ENCODE results near the gene LMBRD2. TPM values are rescaled to one million over a fixed set of nuclear protein-coding genes. Genes with fewer than 3 reads are reported as not detected.
A peak's percentile ranks its signal among the peaks of the same experiment; 100 is the strongest.

LMBRD2 gene
- total and polyA plus RNA-seq, 9 of the 15 experiments (the other 6 are each of a cell fraction or from before 2014, with no cell fraction given): 2.1 to 24.2 (median 10.6) TPM

DNA sequence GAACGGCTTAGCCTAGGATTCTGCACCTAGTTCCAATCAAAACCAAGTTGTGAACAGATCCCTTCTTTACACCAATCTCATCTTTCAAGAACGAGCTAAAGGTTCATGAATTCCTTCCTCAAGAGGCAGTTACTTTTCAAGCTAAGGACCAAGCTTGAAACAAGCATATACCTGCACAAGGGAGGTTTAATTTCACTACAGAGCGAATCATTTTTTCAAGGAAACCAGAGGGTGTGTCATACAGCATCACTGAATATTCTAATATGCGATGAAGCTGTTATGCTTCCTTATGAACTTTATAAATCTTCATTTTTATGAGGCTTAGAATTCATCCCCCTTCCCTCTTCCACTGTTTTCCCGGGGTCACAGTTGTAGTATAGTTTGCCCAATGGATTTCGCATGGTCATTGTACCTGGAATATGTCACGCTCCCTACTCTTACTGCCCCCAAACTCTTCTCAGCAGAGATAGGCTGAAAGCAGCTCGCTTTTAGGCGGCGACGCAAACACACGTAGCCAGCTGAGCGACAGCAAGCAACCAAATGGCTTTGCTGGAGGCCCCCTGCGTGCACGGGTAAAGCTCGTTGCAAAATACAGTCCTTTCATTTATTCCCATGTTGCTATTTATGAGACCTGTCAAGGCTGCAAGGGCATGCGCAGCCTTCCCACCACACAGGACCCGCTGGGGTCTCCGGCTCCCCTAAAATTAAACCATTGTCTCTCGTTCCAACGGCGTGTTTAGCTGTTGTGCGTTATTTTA, 832 bp downstream of the LMBRD2 start (continued):
- TF ChIP-seq ATF7 (IDR thresholded peaks at IDR 0.05) (no peak), ETV6 (IDR thresholded peaks at IDR 0.05; ENCODE audit: borderline replicate concordance in 1 of 2, low read depth in 2 of 2, low read length in 1 of 2) (no peak), ETV6 (CRISPR knock-in tag; IDR thresholded peaks at IDR 0.05; ENCODE audit: borderline replicate concordance) (no peak), SUPT5H (IDR thresholded peaks at IDR 0.05) (peak; percentile 33), TBL1XR1 (IDR thresholded peaks at IDR 0.05; ENCODE audit: low read length in 2 of 2) (peak in 1 of 2 experiments; percentile 89; a peak in 2 of 4 replicates), HEY1 (CRISPR knock-in tag; IDR thresholded peaks at IDR 0.05; ENCODE audit: borderline replicate concordance) (no peak), NBN (IDR thresholded peaks at IDR 0.05; ENCODE audit: low read depth) (peak; percentile 64; the same call in 1 of the 2 replicates), HSF4 (CRISPR knock-in tag; IDR thresholded peaks at IDR 0.05; ENCODE audit: borderline replicate concordance) (no peak), NFIC (IDR thresholded peaks at IDR 0.05) (peak; percentile 43; the same call in 1 of the 2 replicates), EP400 (IDR thresholded peaks at IDR 0.05) (peak; percentile 71), GABPA (tag; conservative IDR thresholded peaks at IDR 0.05; ENCODE audit: low read depth) (no peak), MAFK (IDR thresholded peaks at IDR 0.05; ENCODE audit: low read length) (peak; percentile 56), FOXP1 (CRISPR knock-in tag; IDR thresholded peaks at IDR 0.05) (0 out of 2 replicates have a peak, but pooled peaks have one; percentile 12), MAFF (IDR thresholded peaks at IDR 0.05; ENCODE audit: low read length) (peak; percentile 68; the same call in 1 of the 2 replicates)
- TF ChIP-seq, protein P1, sequence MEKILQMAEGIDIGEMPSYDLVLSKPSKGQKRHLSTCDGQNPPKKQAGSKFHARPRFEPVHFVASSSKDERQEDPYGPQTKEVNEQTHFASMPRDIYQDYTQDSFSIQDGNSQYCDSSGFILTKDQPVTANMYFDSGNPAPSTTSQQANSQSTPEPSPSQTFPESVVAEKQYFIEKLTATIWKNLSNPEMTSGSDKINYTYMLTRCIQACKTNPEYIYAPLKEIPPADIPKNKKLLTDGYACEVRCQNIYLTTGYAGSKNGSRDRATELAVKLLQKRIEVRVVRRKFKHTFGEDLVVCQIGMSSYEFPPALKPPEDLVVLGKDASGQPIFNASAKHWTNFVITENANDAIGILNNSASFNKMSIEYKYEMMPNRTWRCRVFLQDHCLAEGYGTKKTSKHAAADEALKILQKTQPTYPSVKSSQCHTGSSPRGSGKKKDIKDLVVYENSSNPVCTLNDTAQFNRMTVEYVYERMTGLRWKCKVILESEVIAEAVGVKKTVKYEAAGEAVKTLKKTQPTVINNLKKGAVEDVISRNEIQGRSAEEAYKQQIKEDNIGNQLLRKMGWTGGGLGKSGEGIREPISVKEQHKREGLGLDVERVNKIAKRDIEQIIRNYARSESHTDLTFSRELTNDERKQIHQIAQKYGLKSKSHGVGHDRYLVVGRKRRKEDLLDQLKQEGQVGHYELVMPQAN (IDR thresholded peaks at IDR 0.05; ENCODE audit: borderline replicate concordance): peak; percentile 68
- TF ChIP-seq, protein P2, sequence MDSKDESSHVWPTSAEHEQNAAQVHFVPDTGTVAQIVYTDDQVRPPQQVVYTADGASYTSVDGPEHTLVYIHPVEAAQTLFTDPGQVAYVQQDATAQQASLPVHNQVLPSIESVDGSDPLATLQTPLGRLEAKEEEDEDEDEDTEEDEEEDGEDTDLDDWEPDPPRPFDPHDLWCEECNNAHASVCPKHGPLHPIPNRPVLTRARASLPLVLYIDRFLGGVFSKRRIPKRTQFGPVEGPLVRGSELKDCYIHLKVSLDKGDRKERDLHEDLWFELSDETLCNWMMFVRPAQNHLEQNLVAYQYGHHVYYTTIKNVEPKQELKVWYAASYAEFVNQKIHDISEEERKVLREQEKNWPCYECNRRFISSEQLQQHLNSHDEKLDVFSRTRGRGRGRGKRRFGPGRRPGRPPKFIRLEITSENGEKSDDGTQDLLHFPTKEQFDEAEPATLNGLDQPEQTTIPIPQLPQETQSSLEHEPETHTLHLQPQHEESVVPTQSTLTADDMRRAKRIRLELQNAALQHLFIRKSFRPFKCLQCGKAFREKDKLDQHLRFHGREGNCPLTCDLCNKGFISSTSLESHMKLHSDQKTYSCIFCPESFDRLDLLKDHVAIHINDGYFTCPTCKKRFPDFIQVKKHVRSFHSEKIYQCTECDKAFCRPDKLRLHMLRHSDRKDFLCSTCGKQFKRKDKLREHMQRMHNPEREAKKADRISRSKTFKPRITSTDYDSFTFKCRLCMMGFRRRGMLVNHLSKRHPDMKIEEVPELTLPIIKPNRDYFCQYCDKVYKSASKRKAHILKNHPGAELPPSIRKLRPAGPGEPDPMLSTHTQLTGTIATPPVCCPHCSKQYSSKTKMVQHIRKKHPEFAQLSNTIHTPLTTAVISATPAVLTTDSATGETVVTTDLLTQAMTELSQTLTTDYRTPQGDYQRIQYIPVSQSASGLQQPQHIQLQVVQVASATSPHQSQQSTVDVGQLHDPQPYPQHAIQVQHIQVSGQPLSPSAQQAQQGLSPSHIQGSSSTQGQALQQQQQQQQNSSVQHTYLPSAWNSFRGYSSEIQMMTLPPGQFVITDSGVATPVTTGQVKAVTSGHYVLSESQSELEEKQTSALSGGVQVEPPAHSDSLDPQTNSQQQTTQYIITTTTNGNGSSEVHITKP (IDR thresholded peaks at IDR 0.05; ENCODE audit: partially characterized antibody): peak; percentile 24
- TF ChIP-seq, protein P3, sequence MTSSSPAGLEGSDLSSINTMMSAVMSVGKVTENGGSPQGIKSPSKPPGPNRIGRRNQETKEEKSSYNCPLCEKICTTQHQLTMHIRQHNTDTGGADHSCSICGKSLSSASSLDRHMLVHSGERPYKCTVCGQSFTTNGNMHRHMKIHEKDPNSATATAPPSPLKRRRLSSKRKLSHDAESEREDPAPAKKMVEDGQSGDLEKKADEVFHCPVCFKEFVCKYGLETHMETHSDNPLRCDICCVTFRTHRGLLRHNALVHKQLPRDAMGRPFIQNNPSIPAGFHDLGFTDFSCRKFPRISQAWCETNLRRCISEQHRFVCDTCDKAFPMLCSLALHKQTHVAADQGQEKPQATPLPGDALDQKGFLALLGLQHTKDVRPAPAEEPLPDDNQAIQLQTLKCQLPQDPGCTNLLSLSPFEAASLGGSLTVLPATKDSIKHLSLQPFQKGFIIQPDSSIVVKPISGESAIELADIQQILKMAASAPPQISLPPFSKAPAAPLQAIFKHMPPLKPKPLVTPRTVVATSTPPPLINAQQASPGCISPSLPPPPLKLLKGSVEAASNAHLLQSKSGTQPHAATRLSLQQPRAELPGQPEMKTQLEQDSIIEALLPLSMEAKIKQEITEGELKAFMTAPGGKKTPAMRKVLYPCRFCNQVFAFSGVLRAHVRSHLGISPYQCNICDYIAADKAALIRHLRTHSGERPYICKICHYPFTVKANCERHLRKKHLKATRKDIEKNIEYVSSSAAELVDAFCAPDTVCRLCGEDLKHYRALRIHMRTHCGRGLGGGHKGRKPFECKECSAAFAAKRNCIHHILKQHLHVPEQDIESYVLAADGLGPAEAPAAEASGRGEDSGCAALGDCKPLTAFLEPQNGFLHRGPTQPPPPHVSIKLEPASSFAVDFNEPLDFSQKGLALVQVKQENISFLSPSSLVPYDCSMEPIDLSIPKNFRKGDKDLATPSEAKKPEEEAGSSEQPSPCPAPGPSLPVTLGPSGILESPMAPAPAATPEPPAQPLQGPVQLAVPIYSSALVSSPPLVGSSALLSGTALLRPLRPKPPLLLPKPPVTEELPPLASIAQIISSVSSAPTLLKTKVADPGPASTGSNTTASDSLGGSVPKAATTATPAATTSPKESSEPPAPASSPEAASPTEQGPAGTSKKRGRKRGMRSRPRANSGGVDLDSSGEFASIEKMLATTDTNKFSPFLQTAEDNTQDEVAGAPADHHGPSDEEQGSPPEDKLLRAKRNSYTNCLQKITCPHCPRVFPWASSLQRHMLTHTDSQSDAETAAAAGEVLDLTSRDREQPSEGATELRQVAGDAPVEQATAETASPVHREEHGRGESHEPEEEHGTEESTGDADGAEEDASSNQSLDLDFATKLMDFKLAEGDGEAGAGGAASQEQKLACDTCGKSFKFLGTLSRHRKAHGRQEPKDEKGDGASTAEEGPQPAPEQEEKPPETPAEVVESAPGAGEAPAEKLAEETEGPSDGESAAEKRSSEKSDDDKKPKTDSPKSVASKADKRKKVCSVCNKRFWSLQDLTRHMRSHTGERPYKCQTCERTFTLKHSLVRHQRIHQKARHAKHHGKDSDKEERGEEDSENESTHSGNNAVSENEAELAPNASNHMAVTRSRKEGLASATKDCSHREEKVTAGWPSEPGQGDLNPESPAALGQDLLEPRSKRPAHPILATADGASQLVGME (CRISPR knock-in tag; IDR thresholded peaks at IDR 0.05): no peak
